AG10803 (cell line): ENCODE results near the gene CPNE4.

ENCODE experiments used
- DNase-seq: peaks from one replicate; pipeline ENCODE4 v3.0.0; 2010; ENCODE audit warnings: low read depth
- H3K4me3 ChIP-seq: 2 replicates; pipeline ENCODE4 v1.5.1; 2011; ENCODE audit warnings: mild to moderate bottlenecking, low read length, control low read depth
- TF ChIP-seq, protein P1 (sequence below): conservative IDR thresholded peaks from 2 replicates; pipeline ENCODE4 v1.5.1; 2011; ENCODE audit warnings: mild to moderate bottlenecking, low read length, control low read depth, inconsistent platforms

CPNE4 gene

DNA sequence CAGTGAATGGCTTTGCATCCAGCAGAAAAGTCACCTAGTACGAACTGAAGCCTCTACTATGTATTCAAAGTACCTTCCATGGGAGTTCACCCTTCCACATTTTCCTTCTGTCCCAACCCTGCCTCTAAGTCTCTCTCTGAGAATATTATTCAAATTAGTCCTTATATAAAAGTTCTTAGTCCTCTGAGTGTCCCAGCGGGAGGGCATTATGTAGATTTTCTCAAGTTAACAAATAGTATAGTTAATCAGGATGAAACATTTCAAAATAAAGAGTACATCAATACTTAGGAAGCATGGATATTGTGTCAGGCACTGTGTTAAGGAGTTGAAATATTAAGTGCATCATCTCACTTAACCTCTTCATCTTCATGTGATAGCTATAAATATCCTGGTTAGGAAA lies 223.3 kb downstream of the CPNE4 start:
- TF ChIP-seq, protein P1, sequence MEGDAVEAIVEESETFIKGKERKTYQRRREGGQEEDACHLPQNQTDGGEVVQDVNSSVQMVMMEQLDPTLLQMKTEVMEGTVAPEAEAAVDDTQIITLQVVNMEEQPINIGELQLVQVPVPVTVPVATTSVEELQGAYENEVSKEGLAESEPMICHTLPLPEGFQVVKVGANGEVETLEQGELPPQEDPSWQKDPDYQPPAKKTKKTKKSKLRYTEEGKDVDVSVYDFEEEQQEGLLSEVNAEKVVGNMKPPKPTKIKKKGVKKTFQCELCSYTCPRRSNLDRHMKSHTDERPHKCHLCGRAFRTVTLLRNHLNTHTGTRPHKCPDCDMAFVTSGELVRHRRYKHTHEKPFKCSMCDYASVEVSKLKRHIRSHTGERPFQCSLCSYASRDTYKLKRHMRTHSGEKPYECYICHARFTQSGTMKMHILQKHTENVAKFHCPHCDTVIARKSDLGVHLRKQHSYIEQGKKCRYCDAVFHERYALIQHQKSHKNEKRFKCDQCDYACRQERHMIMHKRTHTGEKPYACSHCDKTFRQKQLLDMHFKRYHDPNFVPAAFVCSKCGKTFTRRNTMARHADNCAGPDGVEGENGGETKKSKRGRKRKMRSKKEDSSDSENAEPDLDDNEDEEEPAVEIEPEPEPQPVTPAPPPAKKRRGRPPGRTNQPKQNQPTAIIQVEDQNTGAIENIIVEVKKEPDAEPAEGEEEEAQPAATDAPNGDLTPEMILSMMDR: no peak
- no peak overlapping the region for H3K4me3 ChIP-seq
- DNase-seq: no peak

DNA sequence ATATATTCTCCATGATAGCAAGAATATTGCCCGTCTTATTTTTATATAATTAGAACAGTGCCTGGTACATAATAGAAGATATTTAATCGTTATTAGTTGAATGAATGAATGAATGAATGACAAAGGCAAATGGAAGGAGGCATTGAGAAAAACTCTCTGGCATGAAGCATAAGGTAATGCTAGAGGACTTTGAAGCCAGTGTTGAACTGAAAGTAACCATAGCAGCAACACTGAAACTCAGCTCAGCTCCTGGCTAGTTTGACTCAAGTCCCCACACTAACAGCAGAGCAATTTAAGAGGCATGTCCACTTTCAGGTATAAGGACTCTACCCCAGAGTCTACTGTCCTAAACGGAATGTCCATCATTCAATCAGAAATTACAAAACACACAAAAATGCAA lies 227.0 kb downstream of the CPNE4 start:
- no peak for DNase-seq
- H3K4me3 ChIP-seq: no peak overlapping the region
- TF ChIP-seq, protein P1: no peak

DNA sequence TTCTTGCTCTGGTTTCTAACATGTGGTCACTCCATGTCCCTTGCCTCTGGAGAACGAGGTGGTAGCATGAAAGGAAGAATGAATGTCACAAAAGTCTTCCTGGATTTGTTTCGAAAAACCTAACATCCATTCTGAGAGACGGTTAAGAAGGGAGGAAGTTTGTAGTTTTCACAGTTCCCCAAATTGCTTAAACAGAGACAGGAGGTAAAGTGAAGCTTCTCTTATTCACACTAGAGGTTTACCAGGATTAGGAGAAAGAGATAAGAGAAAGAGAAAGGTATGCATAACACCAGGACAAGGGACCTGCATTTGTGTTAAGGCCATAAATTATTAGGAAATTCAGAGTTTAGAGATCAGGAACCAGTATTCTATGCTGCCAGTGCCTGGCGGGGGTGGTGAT lies 228.1 kb downstream of the CPNE4 start:
- no peak for DNase-seq
- TF ChIP-seq, protein P1: no peak
- H3K4me3 ChIP-seq: no peak overlapping the region

DNA sequence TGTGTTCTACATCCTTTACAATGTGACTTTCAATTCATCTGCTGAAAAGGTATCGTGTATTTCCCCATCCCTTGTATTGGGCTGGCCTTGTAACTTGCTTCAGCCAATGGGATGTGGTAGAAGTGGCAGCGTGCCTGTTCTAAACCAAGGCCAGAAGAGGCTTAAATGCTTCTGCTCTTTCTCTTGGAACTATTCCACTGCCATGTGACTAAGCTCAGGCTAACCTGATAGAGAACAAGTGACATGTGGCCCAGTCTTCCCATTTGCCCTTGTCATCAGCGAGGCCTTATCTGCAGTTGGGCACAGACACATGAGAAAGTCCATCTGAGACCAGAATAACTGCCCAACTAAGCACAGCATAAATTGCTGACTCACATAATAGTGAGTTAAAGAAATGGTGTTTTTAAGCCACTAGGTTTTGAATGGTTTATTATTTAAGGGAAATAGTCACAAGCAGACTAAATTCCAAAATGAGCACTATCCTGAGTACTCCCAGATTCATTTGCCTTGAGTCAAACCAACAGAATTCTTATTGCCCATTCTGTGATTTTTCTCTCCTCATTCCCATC lies 230.2 kb downstream of the CPNE4 start:
- peak; percentile 28 for DNase-seq
- H3K4me3 ChIP-seq: no peak overlapping the region
- TF ChIP-seq, protein P1: no peak

GRCh38 chr3:131803113-131803512 lies 231.7 kb downstream of the CPNE4 start:
- no peak for DNase-seq

GRCh38 chr3:131802029-131802428 lies 232.8 kb downstream of the CPNE4 start:
- H3K4me3 ChIP-seq: no peak overlapping the region
- TF ChIP-seq, protein P1: no peak
- DNase-seq: no peak

More at GRCh38 chr3:131803113-131803512, 231.7 kb downstream of the CPNE4 start:
- TF ChIP-seq, protein P1: no peak
- no peak overlapping the region for H3K4me3 ChIP-seq

GRCh38 chr3:131801566-131801965 lies 233.2 kb downstream of the CPNE4 start:
- no peak for DNase-seq
- no peak overlapping the region for H3K4me3 ChIP-seq
- TF ChIP-seq, protein P1: no peak
